ENCODE data around the gene ITIH2. TPM values are rescaled to one million over a fixed set of nuclear protein-coding genes. Genes with fewer than 3 reads are reported as not detected.
"Not testable (repeated sequence)": the region's sequence is repeated elsewhere in the genome, so short reads cannot be mapped to it uniquely, and the experiment has no call there.

Gene ITIH2
- total RNA-seq, 1 donor, result not detected

- no peaks in the 10 kb centered on the region for H3K4me1 ChIP-seq (ENCODE audit: insufficient read depth, low read length)
- no peak overlapping the region for H3K27ac ChIP-seq (ENCODE audit: low read depth, low read length)
- no peaks in the 10 kb centered on the region for H3K9me3 ChIP-seq (ENCODE audit: low read depth, low read length)
- H3K4me3 ChIP-seq (ENCODE audit: insufficient read depth, low read length), result no peak overlapping the region
- DNase-seq (ENCODE audit: insufficient read length, low spot score, missing footprints), result no peak
- H3K36me3 ChIP-seq (ENCODE audit: insufficient read depth, low read length), result no peaks in the 10 kb centered on the region
- no peak overlapping the region for H3K4me2 ChIP-seq (ENCODE audit: insufficient read depth, low read length)
- no peaks in the 10 kb centered on the region for H4K20me1 ChIP-seq (ENCODE audit: insufficient read depth, low read length)
- no peak overlapping the region for H2AFZ ChIP-seq (ENCODE audit: low read length)
- H3K27me3 ChIP-seq (ENCODE audit: insufficient read depth, low read length), result no peaks in the 10 kb centered on the region
- TF ChIP-seq CTCF (IDR thresholded peaks at IDR 0.05; ENCODE audit: extremely low read depth, low read depth, low read length), result no peak
- no peaks in the 10 kb centered on the region for H3K79me2 ChIP-seq (ENCODE audit: insufficient read depth, low read length)
Measured at GRCh38 chr10:7686351-7687171, 16.6 kb upstream of the ITIH2 start.

GRCh38 chr10:7687228-7687907 lies 15.7 kb upstream of the ITIH2 start:
- H3K36me3 ChIP-seq (ENCODE audit: insufficient read depth, low read length), result no peaks in the 10 kb centered on the region
- no peaks in the 10 kb centered on the region for H3K27me3 ChIP-seq (ENCODE audit: insufficient read depth, low read length)
- peak; percentile 87 for TF ChIP-seq CTCF (IDR thresholded peaks at IDR 0.05; ENCODE audit: extremely low read depth, low read depth, low read length)
- H3K9me3 ChIP-seq (ENCODE audit: low read depth, low read length), result no peaks in the 10 kb centered on the region
- H3K27ac ChIP-seq (ENCODE audit: low read depth, low read length), result no peak overlapping the region
- H3K79me2 ChIP-seq (ENCODE audit: insufficient read depth, low read length), result no peaks in the 10 kb centered on the region
- H3K4me1 ChIP-seq (ENCODE audit: insufficient read depth, low read length), result no peaks in the 10 kb centered on the region
- H3K4me3 ChIP-seq (ENCODE audit: insufficient read depth, low read length), result no peak overlapping the region
- no peak for DNase-seq (ENCODE audit: insufficient read length, low spot score, missing footprints)
- no peaks in the 10 kb centered on the region for H4K20me1 ChIP-seq (ENCODE audit: insufficient read depth, low read length)
- H3K4me2 ChIP-seq (ENCODE audit: insufficient read depth, low read length), result no peak overlapping the region
- H2AFZ ChIP-seq (ENCODE audit: low read length), result no peak overlapping the region

GRCh38 chr10:7689591-7689990 lies 13.5 kb upstream of the ITIH2 start:
- Histone ChIP-seq H3K9me3 (ENCODE audit: low read depth, low read length) (no peaks in the 10 kb centered on the region), H3K27me3 (ENCODE audit: insufficient read depth, low read length) (no peaks in the 10 kb centered on the region), H3K36me3 (ENCODE audit: insufficient read depth, low read length) (no peaks in the 10 kb centered on the region), H3K79me2 (ENCODE audit: insufficient read depth, low read length) (no peaks in the 10 kb centered on the region), H3K4me1 (ENCODE audit: insufficient read depth, low read length) (no peaks in the 10 kb centered on the region), H3K4me3 (ENCODE audit: insufficient read depth, low read length) (no peak overlapping the region), H4K20me1 (ENCODE audit: insufficient read depth, low read length) (no peaks in the 10 kb centered on the region), H3K4me2 (ENCODE audit: insufficient read depth, low read length) (no peak overlapping the region), H2AFZ (ENCODE audit: low read length) (no peak overlapping the region), H3K27ac (ENCODE audit: low read depth, low read length) (no peak overlapping the region)
- no peak for DNase-seq (ENCODE audit: insufficient read length, low spot score, missing footprints)
- TF ChIP-seq CTCF (IDR thresholded peaks at IDR 0.05; ENCODE audit: extremely low read depth, low read depth, low read length), result no peak

GRCh38 chr10:7690885-7691597 lies 12.1 kb upstream of the ITIH2 start:
- not testable (repeated sequence) for H3K27ac ChIP-seq (ENCODE audit: low read depth, low read length); H3K4me1 ChIP-seq (ENCODE audit: insufficient read depth, low read length)

GRCh38 chr10:7692368-7692767 lies 10.7 kb upstream of the ITIH2 start:
- H3K36me3 ChIP-seq (ENCODE audit: insufficient read depth, low read length); H3K9me3 ChIP-seq (ENCODE audit: low read depth, low read length); H2AFZ ChIP-seq (ENCODE audit: low read length); H3K4me3 ChIP-seq (ENCODE audit: insufficient read depth, low read length); DNase-seq (ENCODE audit: insufficient read length, low spot score, missing footprints); H3K79me2 ChIP-seq (ENCODE audit: insufficient read depth, low read length); H3K4me2 ChIP-seq (ENCODE audit: insufficient read depth, low read length); H4K20me1 ChIP-seq (ENCODE audit: insufficient read depth, low read length); H3K27me3 ChIP-seq (ENCODE audit: insufficient read depth, low read length); H3K27ac ChIP-seq (ENCODE audit: low read depth, low read length); H3K4me1 ChIP-seq (ENCODE audit: insufficient read depth, low read length): not testable (repeated sequence)

More at GRCh38 chr10:7690885-7691597, 12.1 kb upstream of the ITIH2 start:
- H3K79me2 ChIP-seq (ENCODE audit: insufficient read depth, low read length); H3K4me3 ChIP-seq (ENCODE audit: insufficient read depth, low read length); DNase-seq (ENCODE audit: insufficient read length, low spot score, missing footprints); H3K9me3 ChIP-seq (ENCODE audit: low read depth, low read length); H3K36me3 ChIP-seq (ENCODE audit: insufficient read depth, low read length); H3K27me3 ChIP-seq (ENCODE audit: insufficient read depth, low read length); H3K4me2 ChIP-seq (ENCODE audit: insufficient read depth, low read length); H4K20me1 ChIP-seq (ENCODE audit: insufficient read depth, low read length); H2AFZ ChIP-seq (ENCODE audit: low read length): not testable (repeated sequence)

- not testable (repeated sequence) for H3K27ac ChIP-seq (ENCODE audit: low read depth, low read length); H3K27me3 ChIP-seq (ENCODE audit: insufficient read depth, low read length); H3K4me2 ChIP-seq (ENCODE audit: insufficient read depth, low read length); H2AFZ ChIP-seq (ENCODE audit: low read length); H4K20me1 ChIP-seq (ENCODE audit: insufficient read depth, low read length); H3K9me3 ChIP-seq (ENCODE audit: low read depth, low read length); DNase-seq (ENCODE audit: insufficient read length, low spot score, missing footprints); H3K36me3 ChIP-seq (ENCODE audit: insufficient read depth, low read length); H3K4me1 ChIP-seq (ENCODE audit: insufficient read depth, low read length); H3K79me2 ChIP-seq (ENCODE audit: insufficient read depth, low read length); H3K4me3 ChIP-seq (ENCODE audit: insufficient read depth, low read length)
Measured at GRCh38 chr10:7693194-7693593, 9.9 kb upstream of the ITIH2 start.

Data from osteoblast (primary cell).